Activated CD4-positive, alpha-beta T cell treated with anti-CD3 and anti-CD28 coated beads, Interleukin-2, amount 50 U/mL, for 16 hours (primary cell): ENCODE results near the gene PCDHA8.
"Not testable (repeated sequence)": the region's sequence is repeated elsewhere in the genome, so short reads cannot be mapped to it uniquely, and the experiment has no call there.

Experiments used
- DNase-seq: peaks from one replicate; pipeline ENCODE4 v3.0.0-alpha.2; 2020

PCDHA8 gene

GRCh38 chr5:140828362-140828737 lies 12.6 kb upstream of the PCDHA8 start:
- no peak for DNase-seq

- DNase-seq, result not testable (repeated sequence)
Observed at GRCh38 chr5:140829511-140830501, 11.2 kb upstream of the PCDHA8 start.

- DNase-seq, result no peak
Observed at GRCh38 chr5:140833993-140834392, 7.0 kb upstream of the PCDHA8 start, which contains the start of gene PCDHA7. Gene PCDHA7 (plus strand): TSS chr5:140834269. CDS start chr5:140834384, 115 bp downstream.

- DNase-seq, result not testable (repeated sequence)
Observed at GRCh38 chr5:140834439-140835008, 6.5 kb upstream of the PCDHA8 start.

GRCh38 chr5:140835622-140836510 lies 5.1 kb upstream of the PCDHA8 start:
- no peak for DNase-seq

GRCh38 chr5:140842798-140843733 lies 2.1 kb downstream of the PCDHA8 start:
- no peak for DNase-seq

GRCh38 chr5:140848139-140849102 lies 7.4 kb downstream of the PCDHA8 start, which contains the start of gene PCDHA9:
Gene PCDHA9 (plus strand): TSS chr5:140848382. CDS start chr5:140848496, 114 bp downstream.
- not testable (repeated sequence) for DNase-seq

GRCh38 chr5:140849831-140850634 lies 9.0 kb downstream of the PCDHA8 start:
- DNase-seq, result not testable (repeated sequence)

- DNase-seq, result no peak
Observed at GRCh38 chr5:140855772-140856674, 15.0 kb downstream of the PCDHA8 start, which contains the start of gene PCDHA10. Gene PCDHA10 (plus strand): TSS chr5:140855897. CDS start chr5:140856049, 152 bp downstream.

GRCh38 chr5:140857177-140857986 lies 16.4 kb downstream of the PCDHA8 start:
- no peak for DNase-seq

GRCh38 chr5:140857987-140858240 lies 16.9 kb downstream of the PCDHA8 start:
- DNase-seq, result no peak

GRCh38 chr5:140862441-140863295 lies 21.7 kb downstream of the PCDHA8 start:
- DNase-seq, result no peak

GRCh38 chr5:140868721-140869554 lies 28.0 kb downstream of the PCDHA8 start, which contains the start of gene PCDHA11:
Gene PCDHA11 (plus strand): TSS chr5:140868957. CDS start chr5:140869104, 147 bp downstream.
- peak; percentile 5 for DNase-seq

- no peak for DNase-seq
Observed at GRCh38 chr5:140869555-140869886, 28.5 kb downstream of the PCDHA8 start.
